NCI-H2107 (cell line): ENCODE measurements around the gene FAM168A.

ENCODE experiments used
- DNase-seq: peaks from one replicate; lab custom pipeline; 2025; lab: John Stamatoyannopoulos, UW

Gene FAM168A

GRCh38 chr11:73426219-73426850 lies 171.6 kb downstream of the FAM168A start:
- no peak for DNase-seq

DNA sequence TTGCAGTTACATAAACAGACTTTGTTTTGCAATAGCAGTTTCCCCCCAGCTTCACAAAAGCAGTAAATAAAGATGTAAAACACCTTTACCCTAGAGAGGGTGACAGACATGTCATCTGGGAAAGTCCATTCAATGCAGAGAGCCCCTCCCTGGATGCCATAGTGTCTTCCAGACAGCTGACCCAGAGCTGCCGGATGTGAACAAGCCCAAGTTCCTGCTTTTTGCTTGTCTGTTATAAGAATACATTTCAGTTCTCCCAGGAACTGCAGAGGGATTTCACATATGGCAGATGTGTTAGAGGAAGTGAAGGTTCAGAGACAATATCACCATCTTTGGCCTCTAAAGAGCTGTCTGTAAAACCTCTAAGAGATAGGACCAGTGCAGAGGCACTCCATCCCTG lies 172.8 kb downstream of the FAM168A start:
- no peak for DNase-seq

DNA sequence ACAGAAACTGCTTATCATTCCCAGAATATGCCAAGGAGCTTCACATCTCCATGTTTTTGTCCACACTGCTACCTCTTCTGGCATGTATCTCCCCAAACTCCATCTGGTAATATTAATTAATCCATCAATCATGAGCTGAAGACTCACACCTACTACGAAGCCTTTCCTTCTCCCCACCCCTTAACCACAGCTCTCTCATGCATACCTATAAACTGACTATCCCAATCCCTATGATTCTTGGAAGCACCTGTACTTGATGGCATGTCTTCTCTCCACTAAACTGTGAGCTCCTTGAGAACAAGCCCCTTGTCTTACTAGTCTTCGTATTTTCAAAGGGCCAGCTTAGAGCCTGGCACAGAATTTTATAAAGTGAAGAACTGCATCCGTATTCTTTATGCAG lies 174.4 kb downstream of the FAM168A start:
- DNase-seq, result no peak

- DNase-seq, result no peak
Measured at GRCh38 chr11:73422886-73423285, 175.0 kb downstream of the FAM168A start.

- no peak for DNase-seq
Measured at GRCh38 chr11:73420136-73420535, 177.8 kb downstream of the FAM168A start.

DNA sequence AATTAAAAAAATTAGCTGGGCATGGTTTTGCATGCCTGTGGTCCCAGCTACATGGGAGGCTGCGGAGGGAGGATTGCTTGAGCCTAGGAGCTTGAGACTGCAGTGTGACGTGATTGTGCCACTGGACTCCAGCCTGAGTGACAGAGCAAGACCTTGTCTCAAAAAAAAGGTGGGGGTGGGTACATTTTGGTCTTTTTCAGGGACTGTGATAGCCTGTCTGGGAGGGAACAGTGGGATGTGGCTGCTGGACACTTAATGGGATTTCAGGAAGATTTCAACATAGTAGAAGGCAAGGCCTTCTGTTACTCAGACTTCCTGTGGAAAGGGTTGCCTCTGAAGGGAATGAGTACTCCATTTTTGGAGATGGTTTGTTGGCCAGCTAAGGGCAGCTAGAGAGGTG lies 181.1 kb downstream of the FAM168A start:
- no peak for DNase-seq

DNA sequence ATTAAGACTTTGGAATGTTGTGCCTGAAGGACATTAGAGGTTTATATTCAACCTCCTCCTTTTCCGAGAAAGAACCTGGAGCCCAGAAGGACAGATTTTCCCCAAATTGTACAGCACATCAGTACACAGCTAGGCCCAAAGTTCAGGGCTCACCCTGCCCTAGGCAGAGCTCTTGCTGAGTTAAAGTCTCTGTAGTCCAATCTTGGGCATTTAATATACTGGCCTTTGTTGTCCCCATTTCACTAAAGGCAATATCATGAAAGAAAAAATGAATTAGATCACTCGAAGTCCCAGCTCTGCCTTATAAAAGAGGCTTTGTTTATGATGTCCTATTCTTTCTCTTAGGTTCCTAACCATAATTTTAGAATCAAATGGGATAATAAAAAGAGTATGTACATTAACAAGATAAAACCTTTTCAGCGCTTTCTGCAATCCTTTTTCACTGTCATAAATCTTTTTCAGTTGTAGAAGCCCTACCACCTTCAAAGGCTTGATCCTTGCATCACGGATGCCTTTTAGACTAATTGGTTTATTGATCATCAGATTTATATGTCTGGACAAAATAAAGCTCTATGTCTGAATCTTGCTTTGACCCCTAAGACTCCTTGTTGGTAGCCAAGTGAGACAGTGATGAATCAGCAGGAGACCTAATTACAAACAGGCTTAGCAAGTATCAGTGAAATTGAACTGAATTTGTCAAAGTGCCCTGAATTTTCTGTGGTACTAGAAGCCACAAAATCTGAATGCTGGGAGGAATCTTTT lies 181.9 kb downstream of the FAM168A start:
- DNase-seq, result no peak

GRCh38 chr11:73414977-73415651 lies 182.8 kb downstream of the FAM168A start:
- no peak for DNase-seq

GRCh38 chr11:73413256-73413655 lies 184.7 kb downstream of the FAM168A start:
- no peak for DNase-seq

DNA sequence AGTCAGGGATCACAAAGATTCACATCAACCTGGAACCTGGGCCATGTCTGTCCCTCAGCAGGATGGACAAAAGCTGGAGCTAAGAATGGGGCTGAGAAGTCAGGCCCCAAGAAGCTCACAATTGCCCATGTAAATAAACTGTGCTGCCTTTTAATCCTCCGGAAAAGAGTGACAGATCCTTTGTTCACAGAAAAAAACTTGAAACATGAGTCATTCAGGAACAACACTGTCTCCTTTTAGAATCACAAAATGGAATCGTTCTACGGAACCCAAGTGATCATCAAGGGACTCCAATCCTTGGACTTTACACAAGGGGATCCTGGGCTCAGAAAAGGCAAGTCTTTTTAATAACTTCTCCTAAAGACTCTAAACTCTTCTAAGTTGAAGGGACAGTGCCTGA lies 185.6 kb downstream of the FAM168A start:
- DNase-seq, result no peak

DNA sequence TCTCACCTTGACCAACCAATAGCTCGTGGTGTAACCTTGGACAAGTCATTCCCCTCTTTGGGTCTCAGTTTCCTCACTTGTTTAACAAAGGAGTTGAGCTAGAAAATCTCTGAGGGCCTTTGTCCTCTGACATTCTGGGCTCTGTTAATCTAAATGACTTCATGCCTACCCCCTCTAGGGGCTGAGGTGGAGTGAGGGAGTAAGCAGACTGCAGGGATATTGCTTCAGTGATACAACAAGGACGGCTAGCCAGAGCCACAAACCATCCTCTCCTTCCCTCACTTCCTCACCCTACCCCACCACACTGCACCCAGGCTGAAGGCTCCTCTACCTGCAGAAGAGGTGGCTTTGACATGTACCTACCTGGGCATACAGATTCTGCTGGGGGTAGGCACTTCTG lies 186.9 kb downstream of the FAM168A start:
- DNase-seq, result no peak

DNA sequence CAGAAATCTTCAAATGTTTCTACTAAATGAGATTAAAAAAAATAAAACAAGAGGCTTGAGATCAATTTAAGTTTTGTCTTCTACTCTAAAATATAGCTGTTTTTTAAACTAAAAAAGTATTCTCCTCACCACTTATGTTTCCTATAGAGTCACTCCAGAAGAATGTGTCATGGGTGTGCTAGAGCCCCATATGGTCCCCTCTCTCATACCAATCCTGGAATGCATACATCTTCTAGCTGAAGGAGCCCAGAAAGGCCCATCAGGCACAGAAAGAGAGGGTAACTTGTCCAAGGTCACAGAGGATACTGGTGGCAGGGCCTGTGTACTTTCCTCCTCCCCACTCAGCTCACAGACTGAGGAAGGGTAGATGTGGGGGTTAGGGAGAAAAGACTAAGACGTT lies 187.3 kb downstream of the FAM168A start:
- DNase-seq, result no peak

GRCh38 chr11:73409431-73409830 lies 188.5 kb downstream of the FAM168A start:
- no peak for DNase-seq

- DNase-seq, result no peak
Measured at GRCh38 chr11:73406619-73407018, 191.3 kb downstream of the FAM168A start.

DNA sequence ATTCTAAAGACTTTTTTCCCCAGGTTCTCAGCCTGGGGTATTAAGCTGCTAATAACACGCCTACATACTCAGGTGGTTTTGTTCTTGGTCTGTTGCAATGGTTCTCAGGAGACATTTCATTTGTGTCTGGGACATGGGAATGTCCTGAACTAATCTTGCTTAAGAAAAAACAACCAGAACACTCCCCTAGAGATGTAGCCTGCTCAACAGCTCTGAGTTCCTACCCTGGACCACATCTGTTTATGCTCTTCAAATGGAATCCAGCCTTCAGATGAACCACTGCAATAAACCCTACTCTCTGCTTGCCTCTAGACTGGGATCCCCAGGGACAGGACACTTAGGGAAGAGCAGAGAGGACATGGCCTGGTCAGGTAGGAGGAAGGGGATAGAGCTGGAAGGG lies 191.8 kb downstream of the FAM168A start:
- no peak for DNase-seq

GRCh38 chr11:73405146-73405510 lies 192.8 kb downstream of the FAM168A start:
- no peak for DNase-seq

GRCh38 chr11:73404506-73405145 lies 193.3 kb downstream of the FAM168A start:
- no peak for DNase-seq

DNA sequence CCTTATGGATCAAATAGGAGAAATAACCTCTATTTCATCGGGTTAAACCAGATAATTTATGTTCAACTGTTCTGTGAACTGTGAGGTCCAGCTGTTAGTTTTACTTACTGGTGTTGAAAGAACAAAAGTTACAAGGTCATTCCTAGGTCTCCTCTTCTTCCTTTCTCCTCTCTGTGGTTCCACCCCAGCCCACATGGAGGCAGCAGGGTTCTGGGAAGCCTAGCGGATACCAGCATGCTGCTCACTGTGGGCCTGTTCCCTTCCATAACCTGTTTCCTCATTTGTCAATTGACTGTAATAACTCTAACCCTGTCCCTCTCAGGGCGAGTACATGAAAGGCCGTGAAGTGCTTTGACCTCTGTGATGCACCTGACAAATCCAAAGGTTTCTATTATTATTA lies 193.9 kb downstream of the FAM168A start:
- DNase-seq, result no peak

DNA sequence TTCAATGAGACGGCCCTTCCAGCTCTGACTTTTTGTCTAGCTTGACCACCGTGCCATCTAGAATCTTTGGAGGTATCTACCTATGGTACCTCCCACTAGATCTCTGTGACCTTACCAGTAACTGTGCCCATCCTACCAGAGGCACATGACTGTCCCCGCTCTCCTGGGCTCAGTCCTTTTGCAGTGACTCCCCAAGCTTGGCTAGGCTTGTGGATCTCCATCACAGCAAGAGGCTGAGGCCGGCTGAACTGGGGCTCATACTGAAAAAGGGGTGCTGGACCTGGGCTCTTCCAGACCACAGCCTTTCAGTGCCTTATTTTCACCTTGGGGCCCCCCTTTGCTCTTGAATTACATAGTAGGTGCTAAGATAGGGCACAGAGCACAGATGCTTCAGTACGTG lies 194.4 kb downstream of the FAM168A start:
- DNase-seq, result no peak

DNA sequence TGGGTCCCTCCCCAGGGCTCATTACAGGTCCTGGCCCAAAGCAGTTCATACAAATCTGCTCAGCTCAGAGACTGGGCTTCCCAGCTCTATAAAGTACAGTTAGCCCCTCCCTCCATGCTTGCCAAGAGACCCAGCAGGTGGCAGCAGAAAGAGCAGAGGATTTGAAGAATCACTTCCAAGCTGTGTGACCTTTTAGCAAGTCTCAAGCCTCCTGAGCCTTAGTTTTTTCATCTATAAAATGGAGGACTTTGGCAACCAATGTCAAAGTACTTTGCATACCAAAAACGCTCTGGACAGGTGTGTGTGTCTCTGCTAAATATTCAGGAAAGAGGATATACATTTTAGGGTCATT lies 195.1 kb downstream of the FAM168A start:
- DNase-seq, result no peak

DNA sequence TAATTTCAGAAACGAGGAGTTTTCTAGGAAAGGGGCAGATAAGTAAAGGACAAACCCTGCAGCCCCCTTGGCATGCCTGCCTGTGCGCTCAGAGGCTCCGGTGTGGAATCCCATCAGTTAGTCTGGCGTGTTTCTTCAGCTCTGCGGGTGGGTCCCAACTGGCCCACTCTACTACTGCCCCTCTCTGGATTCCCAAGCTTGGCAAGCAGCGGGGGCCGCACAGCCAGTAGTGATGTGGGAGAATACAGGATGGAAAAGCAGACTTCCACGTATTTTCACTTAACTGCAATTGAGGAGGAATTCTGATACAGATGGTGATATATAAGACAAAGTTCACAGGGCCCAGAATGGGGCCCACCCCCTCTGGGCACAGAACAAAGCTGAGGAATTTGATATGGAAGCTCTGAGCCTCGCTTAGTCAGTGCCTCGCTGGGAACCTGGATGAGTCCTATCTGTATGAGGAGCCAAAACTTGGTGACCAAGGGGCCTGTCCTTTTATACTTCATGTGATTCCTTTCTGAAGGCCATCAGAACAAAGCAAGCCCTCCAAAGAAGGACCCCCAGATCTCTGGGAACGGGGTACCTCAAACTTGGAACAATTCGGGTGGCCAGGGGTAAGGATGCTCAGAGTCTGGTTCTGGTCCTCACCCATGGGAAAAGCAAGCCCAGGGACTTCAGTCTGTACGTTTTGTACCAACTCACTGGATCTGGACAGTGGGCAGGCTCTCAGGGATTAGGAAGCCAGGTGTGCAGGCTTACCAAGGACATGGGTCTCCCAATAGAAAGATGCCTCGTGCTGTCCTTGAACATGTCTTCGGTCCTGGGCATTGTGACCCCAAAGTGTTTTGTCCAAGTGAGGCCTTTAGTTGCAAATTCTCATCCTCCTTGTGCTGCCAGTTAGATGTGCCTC lies 195.7 kb downstream of the FAM168A start:
- no peak for DNase-seq
